Measurements from ENCODE around the gene SLC35F5.
"Not testable (repeated sequence)": the region's sequence is repeated elsewhere in the genome, so short reads cannot be mapped to it uniquely, and the experiment has no call there.

The SLC35F5 gene, protein sequence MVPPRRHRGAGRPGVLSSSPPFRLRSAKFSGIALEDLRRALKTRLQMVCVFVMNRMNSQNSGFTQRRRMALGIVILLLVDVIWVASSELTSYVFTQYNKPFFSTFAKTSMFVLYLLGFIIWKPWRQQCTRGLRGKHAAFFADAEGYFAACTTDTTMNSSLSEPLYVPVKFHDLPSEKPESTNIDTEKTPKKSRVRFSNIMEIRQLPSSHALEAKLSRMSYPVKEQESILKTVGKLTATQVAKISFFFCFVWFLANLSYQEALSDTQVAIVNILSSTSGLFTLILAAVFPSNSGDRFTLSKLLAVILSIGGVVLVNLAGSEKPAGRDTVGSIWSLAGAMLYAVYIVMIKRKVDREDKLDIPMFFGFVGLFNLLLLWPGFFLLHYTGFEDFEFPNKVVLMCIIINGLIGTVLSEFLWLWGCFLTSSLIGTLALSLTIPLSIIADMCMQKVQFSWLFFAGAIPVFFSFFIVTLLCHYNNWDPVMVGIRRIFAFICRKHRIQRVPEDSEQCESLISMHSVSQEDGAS

DNA sequence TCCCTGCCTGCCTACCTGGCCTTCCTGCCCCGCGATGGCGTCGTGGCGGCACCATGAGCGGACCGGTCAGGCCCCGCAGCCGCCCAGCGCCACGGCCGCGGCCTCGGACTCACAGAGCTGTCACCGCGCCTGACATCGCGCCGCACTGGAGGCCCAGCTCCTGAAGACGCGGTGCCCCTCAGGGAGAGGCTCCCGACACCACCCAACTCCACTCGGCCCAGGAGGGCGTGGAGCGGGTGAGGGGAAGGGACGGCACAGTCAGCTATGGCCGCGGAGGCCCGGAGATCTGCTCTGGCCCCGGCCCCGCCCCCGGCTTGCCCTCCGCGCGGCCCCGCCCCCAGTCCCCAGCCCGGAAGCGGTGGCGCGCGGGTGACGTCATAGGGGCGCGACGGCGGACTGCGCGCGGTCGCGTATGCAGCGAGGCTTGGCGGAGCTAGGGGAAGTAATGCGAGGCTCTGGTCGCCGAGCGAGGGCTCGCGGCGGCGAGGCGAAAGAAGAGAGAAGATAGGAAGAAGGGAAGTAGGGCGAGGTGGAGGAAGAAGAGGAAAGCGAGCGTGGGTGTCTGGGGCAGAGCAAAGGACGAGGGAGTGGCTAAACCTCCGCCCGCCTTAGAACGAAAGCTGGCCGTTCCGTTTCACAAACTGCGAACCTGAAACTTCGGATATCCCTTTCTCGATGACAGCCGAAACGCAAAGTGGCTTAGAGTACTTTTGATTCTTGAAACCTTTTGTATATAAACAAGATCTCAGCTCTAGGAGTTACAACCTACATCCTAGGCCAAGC, at the start of gene SLC35F5:
TSS of gene SLC35F5 (minus strand) at position 288 of the 783 bp plus-strand sequence. CDS start at position 55, 233 bp downstream.
- DNase-seq (ENCODE audit: low read depth in 2 of 2), result peak; percentile 90 to 96

DNA sequence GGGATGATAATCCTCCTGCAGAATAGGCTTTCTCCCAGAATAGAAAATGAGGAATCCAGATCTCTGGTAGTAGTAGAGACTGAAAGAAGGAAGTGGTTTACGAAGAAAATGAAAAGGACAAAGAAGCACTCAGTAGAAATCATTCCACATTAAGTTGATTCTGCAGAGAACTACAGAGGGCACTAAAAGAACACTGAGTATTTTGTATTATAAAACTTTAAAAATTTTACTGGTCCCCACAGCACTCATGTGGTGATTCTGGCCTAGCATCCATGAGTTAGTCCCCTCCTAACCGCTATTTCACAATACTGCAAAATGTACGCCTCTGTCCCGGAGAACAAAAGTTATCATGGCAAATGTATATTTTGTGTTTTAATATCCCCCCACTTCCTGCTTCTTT, 42.9 kb upstream of the SLC35F5 start:
- DNase-seq (ENCODE audit: low read depth in 2 of 2), result no peak

DNA sequence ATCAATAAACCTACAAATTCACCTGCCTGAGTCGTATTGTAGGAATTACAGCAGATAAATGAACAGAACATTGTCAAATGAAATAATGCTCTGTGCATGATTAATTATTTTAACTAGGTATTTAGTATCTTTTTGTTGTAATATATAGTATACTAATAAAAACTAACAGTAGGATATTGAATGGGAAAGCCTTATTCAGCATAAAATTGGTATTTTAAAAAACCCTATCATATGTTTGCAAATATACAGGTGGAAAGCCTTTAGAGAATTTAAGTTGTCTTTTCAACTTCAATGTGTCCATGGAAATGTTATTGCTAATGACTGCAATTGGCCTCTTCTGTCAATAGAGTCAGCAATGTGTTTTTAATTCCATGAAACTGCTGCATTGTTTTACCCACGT, 40.8 kb upstream of the SLC35F5 start:
- DNase-seq (ENCODE audit: low read depth in 2 of 2), result no peak

DNA sequence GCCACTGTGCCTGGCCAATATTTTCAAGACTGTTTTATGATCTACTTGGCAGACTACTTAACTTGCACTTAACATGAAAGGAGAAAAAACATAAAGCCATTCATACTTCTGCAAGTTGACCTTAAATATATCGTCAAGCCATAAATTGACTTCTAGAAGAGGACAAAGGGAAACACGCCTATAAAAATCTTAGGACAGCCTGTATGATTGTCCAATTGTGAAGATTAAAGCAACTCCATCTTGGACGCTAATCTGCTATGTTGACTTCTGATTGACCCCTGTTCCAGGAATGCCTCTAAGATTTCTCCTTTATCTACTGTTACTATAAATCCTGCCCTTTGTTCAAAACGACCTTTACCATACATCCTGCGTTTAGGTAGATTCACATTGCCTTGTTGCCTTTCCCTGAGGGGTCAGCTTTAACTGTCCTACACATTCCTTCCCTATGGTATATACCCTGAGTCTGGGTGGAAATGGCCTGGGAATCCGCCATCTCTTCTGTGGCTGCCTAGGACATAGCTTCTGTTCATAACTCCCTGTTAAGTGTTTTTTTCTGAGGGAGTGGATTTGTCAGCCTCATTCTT, 40.2 kb upstream of the SLC35F5 start:
- no peak for DNase-seq (ENCODE audit: low read depth in 2 of 2)

DNA sequence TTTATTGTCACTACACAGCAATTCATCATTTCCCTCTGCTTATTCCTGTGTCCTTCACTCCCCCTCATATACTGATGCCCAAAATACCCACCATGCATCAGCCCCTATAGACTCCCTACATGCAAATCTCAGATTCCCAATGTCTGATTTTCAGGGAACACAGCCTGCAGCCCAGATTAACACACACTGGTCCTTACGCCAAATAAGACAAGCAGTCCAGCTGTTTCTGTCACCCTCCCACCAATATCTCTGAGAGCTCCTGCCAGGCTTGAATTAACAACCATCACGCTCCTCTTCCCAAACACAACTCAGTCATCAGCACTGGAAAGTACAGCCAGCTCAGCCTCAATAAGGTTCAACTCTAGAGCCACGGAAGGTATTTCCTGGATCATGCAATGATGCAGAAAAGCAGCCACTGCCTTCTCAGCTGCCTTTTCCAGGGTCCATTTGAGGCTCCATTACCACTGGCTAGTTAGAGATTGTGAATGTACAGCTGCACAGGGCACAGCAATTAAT, 39.0 kb upstream of the SLC35F5 start:
- no peak for DNase-seq (ENCODE audit: low read depth in 2 of 2)

DNA sequence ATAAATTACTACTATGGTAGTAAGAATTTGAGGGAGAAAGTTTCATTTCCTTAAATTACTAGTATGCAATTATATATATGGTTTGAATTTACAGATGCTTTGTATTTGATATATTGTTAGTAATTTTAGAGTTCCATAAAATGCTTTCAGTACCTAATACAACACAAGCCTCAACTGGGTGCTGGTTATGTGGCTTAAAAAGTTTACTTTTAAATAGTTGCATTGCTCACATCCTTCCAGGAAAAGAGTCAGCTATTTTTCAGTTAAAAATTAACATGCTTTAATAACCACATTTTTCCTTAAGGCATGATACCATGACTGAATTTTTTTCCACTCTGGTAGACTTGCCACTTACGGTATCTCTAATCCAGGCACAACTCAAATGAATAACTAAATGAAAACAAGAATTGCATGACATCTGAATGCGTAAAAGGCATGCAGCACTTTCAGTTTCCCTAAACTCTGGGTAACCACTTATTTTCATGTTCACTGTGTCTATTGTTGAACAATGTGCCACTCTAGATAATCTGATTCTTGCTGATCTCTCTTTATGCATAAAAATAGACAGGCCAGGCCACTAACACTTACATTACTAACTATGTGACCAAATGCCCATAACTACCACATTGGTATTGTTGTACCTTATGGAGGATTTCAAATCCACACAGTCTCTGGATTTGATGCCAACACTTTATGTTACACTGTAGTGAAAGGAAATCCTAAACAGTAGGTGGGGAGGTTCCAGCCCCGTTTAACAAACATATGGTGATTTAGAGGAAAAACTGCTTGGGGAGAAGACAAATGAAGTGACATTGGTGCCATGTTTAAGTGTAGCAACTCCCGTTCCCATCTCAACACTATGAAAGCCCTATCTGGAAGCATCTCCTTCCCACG, 35.5 kb upstream of the SLC35F5 start:
- DNase-seq (ENCODE audit: low read depth in 2 of 2), result no peak

DNA sequence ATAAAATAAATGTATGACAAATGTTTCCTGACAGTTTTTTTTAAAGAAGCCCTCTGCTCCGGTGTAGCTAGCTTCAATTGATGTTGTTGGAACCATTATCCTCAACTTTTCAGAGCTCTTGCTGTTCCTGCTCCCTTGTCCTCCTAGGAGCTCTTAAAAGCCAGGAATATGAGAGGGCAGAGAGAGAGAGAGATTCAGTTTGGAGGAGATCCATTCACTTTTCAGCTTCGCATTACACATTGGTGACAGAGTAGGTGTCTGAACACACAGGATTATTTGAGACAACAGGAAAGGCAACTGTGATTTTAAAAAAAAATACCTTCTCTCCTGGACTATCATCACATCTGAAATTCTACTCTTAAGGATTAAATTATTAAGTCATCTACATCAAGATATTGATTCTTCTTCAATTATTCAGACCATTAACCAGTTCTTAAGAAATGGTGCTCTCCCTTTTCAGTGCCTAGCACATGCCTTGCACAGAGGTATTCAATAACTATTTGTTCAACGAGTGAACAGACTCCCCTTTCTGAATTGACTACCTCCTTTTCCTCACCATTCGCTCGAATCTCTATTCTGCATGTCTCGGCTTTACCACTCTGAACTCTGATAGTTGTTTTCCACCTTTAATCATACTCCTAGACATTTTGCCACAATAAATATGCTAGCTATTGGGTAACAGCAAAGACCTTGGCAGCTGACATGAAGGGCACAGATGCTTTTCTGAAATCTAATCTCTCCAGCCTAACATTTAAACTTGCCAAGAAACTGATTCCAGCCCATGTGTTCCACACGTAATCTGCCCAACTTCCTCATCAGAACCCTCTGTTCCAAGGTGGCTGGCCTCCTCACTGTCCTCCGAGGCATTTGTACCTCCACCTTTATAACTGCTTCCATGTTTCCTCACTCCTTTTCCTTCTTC, 28.6 kb upstream of the SLC35F5 start:
- DNase-seq (ENCODE audit: low read depth in 2 of 2), result no peak

DNA sequence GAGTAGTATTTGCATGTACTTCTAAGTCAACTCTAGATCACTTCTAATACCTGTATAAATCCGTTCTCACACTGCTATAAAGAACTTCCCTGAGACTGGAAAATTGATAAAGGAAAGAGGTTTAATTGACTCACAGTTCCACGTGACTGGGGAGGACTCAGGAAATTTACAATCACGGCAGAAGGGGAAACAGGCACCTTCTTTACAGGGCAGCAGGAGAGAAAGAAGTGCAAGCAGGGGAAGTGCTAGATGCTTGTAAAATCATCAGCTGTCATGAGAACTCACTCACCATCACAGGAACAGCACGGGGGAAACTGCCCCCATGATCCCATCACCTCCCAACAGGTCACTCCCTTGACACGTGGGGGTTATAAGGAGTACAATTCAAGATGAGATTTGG, 24.0 kb upstream of the SLC35F5 start:
- no peak for DNase-seq (ENCODE audit: low read depth in 2 of 2)

DNA sequence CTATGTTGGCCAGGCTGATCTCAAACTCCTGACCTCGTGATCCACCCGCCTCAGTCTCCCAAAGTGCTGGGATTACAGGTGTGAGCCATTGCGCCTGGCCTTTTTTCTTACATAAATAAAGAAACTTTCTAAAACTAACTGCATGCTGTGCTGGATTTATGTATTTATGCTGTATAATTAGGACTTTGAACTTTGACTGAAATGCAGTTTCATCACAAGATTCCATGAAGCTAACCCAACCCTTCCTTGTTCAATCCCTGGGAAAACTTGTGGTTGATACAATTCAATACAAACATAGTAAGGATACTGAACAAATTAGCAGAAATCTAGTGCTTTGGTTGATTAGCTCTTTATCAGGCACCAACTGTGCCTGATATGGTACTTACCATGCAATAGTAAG, 20.9 kb upstream of the SLC35F5 start:
- no peak for DNase-seq (ENCODE audit: low read depth in 2 of 2)

DNA sequence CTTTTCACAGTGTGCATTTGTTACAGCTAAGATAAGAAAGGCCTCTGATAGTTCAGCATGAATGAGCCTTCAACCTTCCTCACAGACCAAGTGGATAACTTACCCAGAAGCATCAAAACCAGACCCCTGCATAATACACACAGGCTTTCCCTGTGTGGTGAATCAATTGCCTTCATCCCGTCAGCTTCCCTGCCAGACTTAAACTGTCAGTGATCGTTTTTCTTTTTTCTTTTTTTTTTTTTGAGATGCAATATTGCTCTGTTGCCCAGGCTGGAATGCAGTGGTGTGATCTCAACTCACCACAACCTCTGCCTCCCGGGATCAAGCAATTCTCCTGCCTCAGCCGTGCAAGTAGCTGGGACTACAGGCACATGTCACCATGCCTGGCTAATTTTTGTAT, 20.5 kb upstream of the SLC35F5 start:
- DNase-seq (ENCODE audit: low read depth in 2 of 2), result no peak

DNA sequence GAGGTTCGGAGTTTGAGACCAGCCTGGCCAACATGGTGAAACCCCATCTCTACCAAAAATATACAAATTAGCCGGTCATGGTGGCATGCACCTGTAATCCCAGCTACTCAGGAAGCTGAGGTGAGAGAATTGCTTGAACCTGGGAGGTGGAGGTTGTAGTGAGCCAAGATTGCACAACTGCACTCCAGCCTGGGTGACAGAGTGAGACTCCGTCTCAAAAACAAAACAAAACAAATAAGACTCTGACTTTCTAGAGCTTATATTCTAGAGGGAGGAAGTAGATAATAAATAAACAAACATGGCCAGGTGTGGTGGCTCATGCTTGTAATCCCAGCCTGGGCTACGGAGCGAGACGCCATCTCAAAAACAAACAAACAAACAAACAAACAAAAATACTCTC, 18.2 kb upstream of the SLC35F5 start:
- DNase-seq (ENCODE audit: low read depth in 2 of 2), result not testable (repeated sequence)

DNA sequence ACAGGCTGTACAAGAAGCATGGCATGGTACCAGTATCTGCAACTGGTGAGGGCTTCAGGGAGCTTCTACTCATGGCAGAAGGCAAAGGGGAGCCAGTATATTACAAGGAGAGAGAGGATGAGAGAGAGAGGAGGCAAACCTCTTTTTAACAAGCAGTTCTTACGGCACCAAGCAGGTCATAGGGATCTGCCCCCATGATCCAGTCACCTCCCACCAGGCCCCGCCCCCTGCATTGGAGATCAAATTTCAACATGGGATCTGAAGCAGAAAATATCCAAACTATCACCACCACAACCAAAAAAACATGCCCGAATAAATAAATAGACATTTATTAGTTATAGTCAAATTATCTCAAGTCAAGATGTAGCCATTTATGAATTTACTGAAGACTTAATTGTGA, 14.5 kb upstream of the SLC35F5 start:
- DNase-seq (ENCODE audit: low read depth in 2 of 2), result no peak

DNA sequence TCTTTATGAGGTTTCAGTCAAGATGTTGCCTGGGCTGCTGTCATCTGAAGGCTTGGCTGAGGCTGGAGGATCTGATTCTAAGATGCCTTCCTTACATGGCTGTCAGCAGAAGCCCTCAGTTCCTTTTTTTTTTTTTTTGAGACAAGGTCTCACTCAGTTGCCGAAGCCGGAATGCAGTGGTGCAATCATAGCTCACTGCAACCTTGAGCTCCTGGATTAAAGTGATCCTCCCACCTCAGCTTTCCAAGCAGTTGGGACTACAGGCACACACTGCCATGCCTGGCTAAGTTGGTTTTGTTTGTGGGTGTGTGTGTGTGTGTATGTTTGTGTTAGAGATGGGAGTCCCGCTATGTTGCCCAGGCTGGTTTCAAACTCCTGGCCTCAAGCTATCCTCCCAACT, 13.1 kb upstream of the SLC35F5 start:
- no peak for DNase-seq (ENCODE audit: low read depth in 2 of 2)

DNA sequence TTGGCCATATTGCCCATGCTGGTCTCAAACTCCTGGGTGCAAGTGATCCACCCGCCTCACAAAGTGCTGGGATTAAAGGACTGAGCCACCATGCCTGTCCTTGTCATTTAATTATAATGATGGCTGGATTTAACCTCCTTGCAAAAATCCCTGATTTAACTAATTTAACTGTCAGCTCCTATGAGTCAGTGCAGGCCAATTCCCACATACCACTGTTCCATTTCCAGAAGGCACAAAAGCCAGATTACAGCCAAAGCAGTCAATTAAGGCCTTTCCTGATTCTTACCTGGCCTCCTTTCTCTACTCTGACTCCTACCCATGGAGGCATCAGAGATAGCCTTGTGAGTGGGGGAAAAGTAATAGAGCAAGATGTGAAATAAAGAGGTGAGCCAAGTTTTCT, 12.3 kb upstream of the SLC35F5 start:
- no peak for DNase-seq (ENCODE audit: low read depth in 2 of 2)

DNA sequence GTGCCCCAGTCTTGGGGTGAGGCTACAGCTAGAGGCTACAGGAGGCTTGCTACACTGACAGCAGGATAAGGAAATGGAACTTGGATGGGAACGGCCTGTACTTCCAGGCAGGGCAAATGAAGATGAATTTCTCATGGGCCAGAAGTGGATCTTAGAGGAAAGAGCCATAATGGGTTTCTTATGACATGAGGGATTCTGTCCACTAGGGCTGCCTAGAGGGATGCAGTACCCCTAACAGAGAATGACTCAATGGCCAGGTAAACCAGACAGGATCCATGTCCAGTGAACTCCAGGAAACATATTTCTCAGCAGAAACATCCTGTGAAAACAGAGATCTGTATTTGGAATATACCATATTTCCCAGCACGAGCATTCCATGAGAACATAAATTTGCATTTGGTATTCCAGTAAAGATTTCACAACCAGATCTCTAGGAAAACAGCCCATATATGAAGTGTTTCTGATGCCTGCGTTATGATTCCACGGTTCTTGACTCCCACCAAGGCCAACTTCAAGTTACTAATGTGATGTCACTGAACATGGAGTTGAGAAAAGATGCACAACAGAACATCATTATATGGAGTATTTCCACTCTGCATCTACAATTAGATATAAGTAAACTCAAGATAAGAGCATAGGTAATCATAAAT, 11.5 kb upstream of the SLC35F5 start:
- DNase-seq (ENCODE audit: low read depth in 2 of 2), result no peak

DNA sequence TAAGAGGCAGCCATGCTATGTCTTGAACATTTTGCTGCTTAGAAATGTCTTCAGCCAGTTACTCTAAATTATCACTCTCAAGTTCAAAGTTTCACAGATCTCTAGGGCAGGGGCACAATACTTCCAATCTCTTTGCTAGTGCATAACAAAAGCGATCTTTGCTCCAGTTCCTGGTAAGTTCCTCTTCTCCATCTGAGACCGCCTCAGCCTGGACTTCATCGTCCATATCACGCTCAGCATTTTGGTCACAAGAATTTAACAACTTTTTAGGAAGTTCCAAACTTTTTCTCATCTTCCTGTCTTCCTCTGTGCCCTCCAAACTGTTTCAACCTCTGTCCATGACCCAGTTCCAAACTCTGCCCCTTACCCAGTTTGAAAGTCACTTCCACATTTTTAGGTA, 8.8 kb upstream of the SLC35F5 start:
- DNase-seq (ENCODE audit: low read depth in 2 of 2), result no peak

DNA sequence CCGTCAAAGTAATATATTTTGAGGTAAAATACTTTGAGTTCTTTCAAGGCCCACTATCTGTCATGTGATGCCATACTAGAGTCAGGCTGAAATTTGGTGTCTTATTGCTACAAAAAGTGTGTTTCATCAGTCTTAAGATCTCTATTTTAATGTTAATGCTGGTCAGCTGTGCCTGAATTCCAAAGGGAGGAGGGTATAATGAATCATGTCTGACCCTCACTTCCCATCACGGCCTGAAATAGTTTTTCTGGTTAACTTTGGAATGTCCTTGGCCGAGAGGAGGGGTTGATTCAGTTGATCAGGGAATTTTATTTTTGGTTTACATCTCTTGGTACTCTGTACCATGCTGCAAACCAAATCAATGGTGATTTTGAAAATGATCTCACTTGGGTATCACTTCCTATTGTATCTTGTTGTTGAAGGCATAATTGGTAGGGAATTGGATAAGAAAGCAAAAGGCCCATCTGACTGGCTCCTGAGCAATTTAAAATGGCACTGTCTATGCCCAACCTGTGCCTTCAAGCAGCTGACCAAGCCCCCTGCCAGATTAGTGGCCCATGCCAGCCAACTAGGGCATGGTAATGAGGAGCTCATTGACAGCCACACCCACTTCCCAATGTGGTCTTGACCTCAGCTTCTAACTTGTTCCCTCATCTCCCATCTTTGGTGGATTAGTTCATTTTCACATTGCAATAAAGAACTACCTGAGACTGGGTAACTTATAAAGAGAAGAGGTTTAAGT, 6.1 kb upstream of the SLC35F5 start:
- DNase-seq (ENCODE audit: low read depth in 2 of 2), result no peak

DNA sequence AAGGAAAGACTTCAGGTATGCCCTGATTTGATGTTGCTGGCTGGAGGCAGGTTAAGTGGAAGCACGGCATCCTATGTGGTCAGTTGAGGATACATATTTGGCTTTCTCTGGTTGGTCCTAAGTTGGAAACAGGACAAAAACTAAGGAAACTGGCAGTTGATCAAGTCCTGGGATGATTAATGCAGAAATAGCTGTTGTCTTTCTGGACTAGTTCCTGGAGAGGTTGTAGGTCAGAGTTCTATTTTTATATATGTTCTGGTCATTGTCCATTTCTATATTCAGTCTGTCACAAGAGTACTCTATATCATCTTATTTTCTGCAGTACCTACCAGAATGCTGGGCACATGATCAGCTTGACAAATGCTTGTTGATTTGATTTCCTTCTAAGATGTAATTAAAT, 4.0 kb upstream of the SLC35F5 start:
- DNase-seq (ENCODE audit: low read depth in 2 of 2), result no peak

DNA sequence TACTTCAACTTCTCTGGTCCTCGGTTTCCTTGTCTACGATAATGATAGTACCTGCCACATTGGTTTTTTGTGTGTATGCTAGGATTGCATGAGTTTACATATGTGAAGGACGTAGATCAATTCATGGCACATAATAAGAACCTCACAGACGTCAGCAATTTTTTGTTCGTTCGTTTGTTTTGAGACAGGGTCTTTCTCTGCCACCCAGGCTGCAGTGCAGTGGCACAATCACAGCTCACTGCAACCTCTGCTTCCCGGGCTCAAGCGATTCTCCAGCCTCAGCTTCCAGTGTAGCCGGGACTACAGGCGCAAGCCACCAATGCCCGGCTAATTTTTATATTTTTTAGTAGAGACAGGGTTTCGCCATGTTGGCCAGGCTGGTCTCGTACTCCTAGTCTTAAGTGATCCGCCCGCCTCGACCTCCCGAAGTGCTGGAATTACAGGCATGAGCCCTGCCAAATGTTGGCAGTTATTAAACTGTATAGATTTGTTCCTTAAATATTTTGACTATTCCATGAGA, 756 bp upstream of the SLC35F5 start:
- DNase-seq (ENCODE audit: low read depth in 2 of 2), result no peak
